Lung (tissue), 12 donors: ENCODE data around the gene GMEB2. TPM values are rescaled to one million over a fixed set of nuclear protein-coding genes. Genes with fewer than 3 reads are reported as not detected.

ENCODE experiments used
- ATAC-seq: fragments of 200-7000 bp; cut with Tn5 transposase; one replicate; pipeline ENCODE4 v1.9.1; 2020; ENCODE audit warnings: moderate number of reproducible peaks; ENCODE audit not compliant: insufficient read depth, low FRiP score
- DNase-seq, 3 donors: peaks; one replicate each; pipeline ENCODE4 v3.0.0-alpha.2; 2013 to 2017
- H3K27ac ChIP-seq, 2 donors: one replicate each; pipeline ENCODE4 v1.5.1; 2013; ENCODE audit warnings: mild to moderate bottlenecking in 2 of 2, moderate library complexity in 2 of 2, control low read depth in 1 of 2, inconsistent platforms in 1 of 2, low read depth in 1 of 2, low read length in 1 of 2
- H3K27me3 ChIP-seq, 3 donors: one replicate each; pipeline ENCODE4 v1.5.1; 2013; ENCODE audit warnings: low read length in 2 of 3; ENCODE audit not compliant: control insufficient read depth in 3 of 3, insufficient read depth in 3 of 3
- H3K36me3 ChIP-seq, 4 donors: one replicate each; pipeline ENCODE4 v1.5.1; 2013; ENCODE audit warnings: low read length in 4 of 4, mild to moderate bottlenecking in 1 of 4, moderate library complexity in 1 of 4; ENCODE audit not compliant: control insufficient read depth in 4 of 4, insufficient read depth in 4 of 4
- H3K4me1 ChIP-seq, 5 donors: one replicate each; pipeline ENCODE4 v1.5.1; 2013; ENCODE audit warnings: low read length in 5 of 5, mild to moderate bottlenecking in 2 of 5, moderate library complexity in 1 of 5; ENCODE audit not compliant: control insufficient read depth in 5 of 5, insufficient read depth in 5 of 5
- H3K4me3 ChIP-seq: one replicate; pipeline ENCODE4 v1.5.1; 2013; ENCODE audit warnings: mild to moderate bottlenecking, control low read depth, moderate library complexity
- H3K9ac ChIP-seq, 2 donors: one replicate each; pipeline ENCODE4 v1.5.1; 2013; ENCODE audit warnings: low read length in 2 of 2, control low read depth in 1 of 2; ENCODE audit not compliant: insufficient read depth in 1 of 2
- H3K9me3 ChIP-seq, 4 donors: one replicate each; pipeline ENCODE4 v1.5.1; 2013; ENCODE audit warnings: low read length in 3 of 4, mild to moderate bottlenecking in 1 of 4, moderate library complexity in 1 of 4; ENCODE audit not compliant: control insufficient read depth in 4 of 4, insufficient read depth in 3 of 4
- CTCF ChIP-seq: IDR thresholded peaks from 2 replicates; pipeline ENCODE4 v1.5.1; 2012; ENCODE audit warnings: mild to moderate bottlenecking; ENCODE audit errors: control extremely low read depth, extremely low read depth
- WGBS, 2 donors: extraction: QIAGEN DNeasy Blood & Tissue Kit; methylation state at CpG; one replicate each; pipeline ENCODE4 v1.1.7; 2013; 5-methylcytosine and 5-hydroxymethylcytosine counted together
- polyA plus RNA-seq, 2 donors: library from polyadenylated mRNA; stranded (reverse); fragments of 200-250 nt; gene quantifications; one replicate each; pipeline ENCODE4 v1.2.1, GENCODE V29; 2013
- total RNA-seq, 2 donors: library from RNA; depleted of rRNA in 1 of 2; stranded (reverse); fragments of >200 nt in 1 of 2; gene quantifications; one replicate each; pipeline ENCODE4 v1.2.1, GENCODE V29; 2014 to 2021
- donor health status: control.
- donor health status: control.
- donor health status: Bipolar disorder and iron deficiency.
- donor health status: healthy.
- donor health status: DM: yes; HTN: yes; CAD: no.

GMEB2 gene
- total and polyA plus RNA-seq, 4 donors, result 7.6 to 12.9 (median 10.3) TPM

DNA sequence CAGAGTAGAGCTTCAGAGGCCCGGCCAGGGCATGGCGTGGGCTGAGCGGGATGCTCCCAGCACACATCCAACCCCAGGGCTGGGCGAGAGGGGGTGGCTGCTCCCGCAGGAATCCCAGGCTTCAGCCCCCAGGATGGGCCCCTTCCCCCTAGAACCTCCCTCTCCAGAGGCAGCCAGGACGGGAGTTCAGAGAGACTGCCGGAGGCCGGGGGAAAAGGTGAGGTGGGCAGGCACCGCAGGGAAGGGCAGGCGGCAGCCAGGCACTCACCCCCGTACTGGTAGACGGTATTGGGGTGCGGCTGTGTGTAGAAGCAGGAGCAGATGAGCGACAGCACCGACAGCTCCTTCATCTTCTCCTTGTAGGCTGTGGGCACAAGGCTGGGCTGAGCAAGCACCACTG lies 17.0 kb upstream of the GMEB2 start:
- ATAC-seq (no peak), DNase-seq (no peak)
- WGBS, 2 donors, result 93 to 95% methylated on average over 15 of the region's 15 CpGs
- TF ChIP-seq CTCF, result no peak
- Histone ChIP-seq H3K27ac (no peak overlapping the region), H3K9me3 (no peaks in the 10 kb centered on the region), H3K9ac (no peak overlapping the region), H3K4me1 (peaks cover 0 to 8% (median 0%) of the 10 kb centered on the region in 5 donors), H3K36me3 (peaks cover 0 to 4% (median 0%) of the 10 kb centered on the region in 4 donors), H3K4me3 (no peak overlapping the region), H3K27me3 (no peaks in the 10 kb centered on the region)

- no peak for TF ChIP-seq CTCF
- WGBS, 2 donors, result 94% methylated on average over 10 of the region's 10 CpGs
- no peak for DNase-seq
- H3K27ac ChIP-seq, result no peak overlapping the region
- H3K9me3 ChIP-seq, result no peaks in the 10 kb centered on the region
- no peak overlapping the region for H3K9ac ChIP-seq
- peaks cover 0 to 4% (median 0%) of the 10 kb centered on the region in 4 donors for H3K36me3 ChIP-seq
- ATAC-seq, result no peak
- no peak overlapping the region for H3K4me3 ChIP-seq
- no peaks in the 10 kb centered on the region for H3K27me3 ChIP-seq
- peaks cover 0 to 8% (median 0%) of the 10 kb centered on the region in 5 donors for H3K4me1 ChIP-seq
Measured at GRCh38 chr20:63643499-63643898, 16.6 kb upstream of the GMEB2 start.

DNA sequence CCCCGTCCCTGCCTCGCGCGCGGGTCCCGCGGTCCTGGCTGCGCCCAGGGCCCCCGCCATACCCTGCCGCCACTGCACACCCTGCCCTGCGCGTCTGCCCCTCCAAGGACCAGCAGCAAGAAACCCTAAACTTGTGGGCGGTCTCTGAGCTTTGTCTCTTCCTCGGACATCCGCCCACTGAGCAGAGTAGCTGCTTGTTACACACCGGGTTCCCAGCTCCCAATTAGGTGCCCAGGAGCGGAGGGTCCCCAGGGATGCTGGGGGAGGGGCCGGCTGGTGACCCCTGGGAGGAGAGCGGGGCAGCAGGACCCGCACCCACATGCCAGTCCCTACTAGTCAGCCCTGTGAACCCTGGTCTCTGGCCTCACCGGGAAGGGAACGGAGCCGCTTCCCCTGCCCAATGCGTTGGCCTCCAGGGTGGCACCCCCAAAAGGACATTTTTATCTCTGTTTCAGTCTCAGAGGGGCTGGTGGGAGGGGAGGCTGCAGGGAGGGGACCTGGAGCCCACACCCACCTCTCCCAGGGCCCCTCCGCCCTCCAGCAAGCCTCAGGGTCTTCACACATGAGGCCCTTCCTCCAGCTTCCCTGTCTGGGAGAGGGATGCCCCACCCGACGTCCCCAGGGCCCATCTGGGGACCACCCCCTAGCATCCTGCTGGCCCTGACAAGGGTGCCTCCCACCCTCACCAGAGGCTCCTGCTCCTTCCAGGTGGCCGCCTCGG lies 15.8 kb upstream of the GMEB2 start:
- Histone ChIP-seq H3K9ac (no peak overlapping the region), H3K27me3 (no peaks in the 10 kb centered on the region), H3K9me3 (no peaks in the 10 kb centered on the region), H3K27ac (peak overlapping the region in 1 of 2 donors; percentile 47), H3K4me3 (peak overlapping the region; percentile 20), H3K36me3 (peaks cover 0 to 4% (median 0%) of the 10 kb centered on the region in 4 donors), H3K4me1 (peaks cover 0 to 9% (median 0%) of the 10 kb centered on the region in 5 donors)
- DNase-seq (no peak), ATAC-seq (no peak)
- TF ChIP-seq CTCF, result no peak
- WGBS, 2 donors, result 47 to 64% methylated on average over 20 to 29 of the region's 29 CpGs
